Thoracic aorta (tissue), 2 donors: ENCODE data around the gene WDFY3. TPM values are rescaled to one million over a fixed set of nuclear protein-coding genes. Genes with fewer than 3 reads are reported as not detected.

Source experiments
- ATAC-seq: fragments of 150-250 bp; one replicate; pipeline ENCODE4 v1.8.0; 2017; ENCODE audit warnings: low read depth; ENCODE audit not compliant: insufficient number of reproducible peaks, low FRiP score
- DNase-seq: peaks from one replicate; pipeline ENCODE4 v3.0.0-alpha.2; 2020; ENCODE audit warnings: low spot score
- H3K27ac ChIP-seq, 2 donors: fragments of 200-600 bp; sonication (generic); 1 replicate in 1 of 2; 2 replicates in 1 of 2; pipeline ENCODE4 v1.5.1; 2016; ENCODE audit warnings: mild to moderate bottlenecking in 2 of 2, moderate library complexity in 2 of 2
- H3K27me3 ChIP-seq: fragments of 200-600 bp; sonication (generic); replicated peaks from 2 replicates; pipeline ENCODE4 v1.6.0; 2016; ENCODE audit warnings: mild to moderate bottlenecking; ENCODE audit not compliant: insufficient read depth
- H3K36me3 ChIP-seq: fragments of 200-600 bp; sonication (generic); one replicate; pipeline ENCODE4 v1.5.1; 2016
- H3K4me1 ChIP-seq, 2 donors: fragments of 200-600 bp; sonication (generic); 1 replicate in 1 of 2; 2 replicates in 1 of 2; pipeline versions ENCODE4 v1.5.1 to v1.6.0; 2016; ENCODE audit warnings: low read depth in 2 of 2, mild to moderate bottlenecking in 1 of 2; ENCODE audit not compliant: control insufficient read depth in 1 of 2
- H3K4me3 ChIP-seq: fragments of 200-600 bp; sonication (generic); 2 replicates; pipeline ENCODE4 v1.5.1; 2016; ENCODE audit warnings: mild to moderate bottlenecking
- H3K9me3 ChIP-seq: fragments of 200-600 bp; sonication (generic); 2 replicates; pipeline ENCODE4 v1.5.1; 2016
- CTCF ChIP-seq: fragments of 200-600 bp; sonication (generic); IDR thresholded peaks from one replicate; pipeline ENCODE4 v1.5.1; 2019; ENCODE audit warnings: antibody characterized with exemption
- total RNA-seq, 2 donors: library from RNA; depleted of rRNA; stranded (reverse); fragments of >200 nt; gene quantifications; one replicate each; pipeline versions ENCODE4 v1.1.0 to v1.2.3, GENCODE V29; 2016

The WDFY3 gene
- total RNA-seq, 2 donors from 2014 or later: 116 to 140 TPM

GRCh38 chr4:84780719-84781118 lies 185.8 kb downstream of the WDFY3 start:
- Histone ChIP-seq H3K4me3 (no peak overlapping the region), H3K27ac (no peak overlapping the region), H3K9me3 (no peaks in the 10 kb centered on the region), H3K27me3 (no peaks in the 10 kb centered on the region), H3K36me3 (peaks cover 40% of the 10 kb centered on the region), H3K4me1 (no peaks in the 10 kb centered on the region)
- DNase-seq: no peak
- no peak for ATAC-seq
- TF ChIP-seq CTCF: no peak

GRCh38 chr4:84778041-84778440 lies 188.4 kb downstream of the WDFY3 start:
- Histone ChIP-seq H3K27ac (no peak overlapping the region), H3K27me3 (no peaks in the 10 kb centered on the region), H3K36me3 (peaks cover 30% of the 10 kb centered on the region), H3K9me3 (no peaks in the 10 kb centered on the region), H3K4me3 (no peak overlapping the region), H3K4me1 (no peaks in the 10 kb centered on the region)
- no peak for ATAC-seq
- no peak for DNase-seq
- no peak for TF ChIP-seq CTCF

- ATAC-seq (no peak), DNase-seq (no peak)
- Histone ChIP-seq H3K27ac (no peak overlapping the region), H3K36me3 (peaks cover 3% of the 10 kb centered on the region), H3K27me3 (no peaks in the 10 kb centered on the region), H3K9me3 (no peaks in the 10 kb centered on the region), H3K4me3 (no peak overlapping the region), H3K4me1 (no peaks in the 10 kb centered on the region)
- no peak for TF ChIP-seq CTCF
Observed at GRCh38 chr4:84767168-84767567, 199.3 kb downstream of the WDFY3 start.

GRCh38 chr4:84753321-84753972 lies 213.0 kb downstream of the WDFY3 start:
- TF ChIP-seq CTCF: no peak
- Histone ChIP-seq H3K4me3 (no peak overlapping the region), H3K36me3 (peaks cover 8% of the 10 kb centered on the region), H3K27me3 (no peaks in the 10 kb centered on the region), H3K4me1 (peaks cover 0 to 2% of the 10 kb centered on the region in 2 donors), H3K9me3 (no peaks in the 10 kb centered on the region), H3K27ac (no peak overlapping the region)
- ATAC-seq (no peak), DNase-seq (no peak)

GRCh38 chr4:84751707-84752106 lies 214.8 kb downstream of the WDFY3 start:
- Histone ChIP-seq H3K4me1 (no peaks in the 10 kb centered on the region), H3K9me3 (no peaks in the 10 kb centered on the region), H3K27ac (no peak overlapping the region), H3K4me3 (no peak overlapping the region), H3K36me3 (peaks cover 15% of the 10 kb centered on the region), H3K27me3 (no peaks in the 10 kb centered on the region)
- TF ChIP-seq CTCF: no peak
- ATAC-seq (no peak), DNase-seq (no peak)
